Embryonic facial prominence (tissue), 1 donor: Measurements from ENCODE around the gene TRAPPC3.

ENCODE experiments used
- DNase-seq: peaks from one replicate; pipeline ENCODE4 v3.0.0-alpha.2; 2016; ENCODE audit errors: extremely low spot score

TRAPPC3 gene

GRCh38 chr1:36154335-36154734 is 5.0 kb upstream of the TRAPPC3 start:
- DNase-seq: no peak

GRCh38 chr1:36153476-36153875 is 4.2 kb upstream of the TRAPPC3 start:
- DNase-seq: no peak

- no peak for DNase-seq
Observed at GRCh38 chr1:36151845-36152203, 2.5 kb upstream of the TRAPPC3 start.

- DNase-seq: no peak
Observed at GRCh38 chr1:36151134-36151844, 2.0 kb upstream of the TRAPPC3 start.

- DNase-seq: no peak
Observed at GRCh38 chr1:36150296-36151133, 1.2 kb upstream of the TRAPPC3 start.

GRCh38 chr1:36149973-36150295 is 648 bp upstream of the TRAPPC3 start:
- no peak for DNase-seq

GRCh38 chr1:36148821-36149236 is 457 bp downstream of the TRAPPC3 start:
- DNase-seq: no peak

GRCh38 chr1:36144413-36144812 is 4.9 kb downstream of the TRAPPC3 start:
- no peak for DNase-seq

GRCh38 chr1:36143424-36143823 is 5.9 kb downstream of the TRAPPC3 start:
- DNase-seq: no peak

- DNase-seq: no peak
Observed at GRCh38 chr1:36142121-36142520, 7.2 kb downstream of the TRAPPC3 start.

GRCh38 chr1:36139521-36139920 is 9.8 kb downstream of the TRAPPC3 start:
- no peak for DNase-seq

GRCh38 chr1:36137776-36138175 is 11.5 kb downstream of the TRAPPC3 start:
- DNase-seq: no peak

GRCh38 chr1:36137226-36137625 is 12.1 kb downstream of the TRAPPC3 start:
- no peak for DNase-seq

GRCh38 chr1:36136535-36136934 is 12.8 kb downstream of the TRAPPC3 start:
- no peak for DNase-seq

GRCh38 chr1:36135796-36136195 is 13.5 kb downstream of the TRAPPC3 start:
- DNase-seq: no peak

- DNase-seq: no peak
Observed at GRCh38 chr1:36135330-36135667, 14.0 kb downstream of the TRAPPC3 start.

GRCh38 chr1:36134505-36135329 is 14.6 kb downstream of the TRAPPC3 start:
- DNase-seq: no peak

GRCh38 chr1:36134031-36134430 is 15.3 kb downstream of the TRAPPC3 start:
- no peak for DNase-seq

GRCh38 chr1:36133484-36133883 is 15.8 kb downstream of the TRAPPC3 start:
- DNase-seq: no peak

- no peak for DNase-seq
Observed at GRCh38 chr1:36132029-36132428, 17.3 kb downstream of the TRAPPC3 start.

- DNase-seq: no peak
Observed at GRCh38 chr1:36128905-36129206, 20.4 kb downstream of the TRAPPC3 start.

GRCh38 chr1:36128126-36128904 is 21.0 kb downstream of the TRAPPC3 start:
- DNase-seq: no peak
